Pulmonary artery endothelial cell (primary cell): Measurements from ENCODE around the gene ELAVL4. TPM values are rescaled to one million over a fixed set of nuclear protein-coding genes. Genes with fewer than 3 reads are reported as not detected.
"Not testable (repeated sequence)": the region's sequence is repeated elsewhere in the genome, so short reads cannot be mapped to it uniquely, and the experiment has no call there.

ENCODE experiments used
- DNase-seq: peaks from one replicate; pipeline ENCODE4 v3.0.0-alpha.2; 2011; ENCODE audit warnings: low read depth, low spot score
- total RNA-seq: library from RNA; depleted of rRNA; stranded (reverse); fragments of >200 nt; gene quantifications from 2 replicates; pipeline ENCODE4 v1.2.3, GENCODE V29; 2014

ELAVL4 gene
- total RNA-seq, 1 donor from 2014 or later = not detected

DNA sequence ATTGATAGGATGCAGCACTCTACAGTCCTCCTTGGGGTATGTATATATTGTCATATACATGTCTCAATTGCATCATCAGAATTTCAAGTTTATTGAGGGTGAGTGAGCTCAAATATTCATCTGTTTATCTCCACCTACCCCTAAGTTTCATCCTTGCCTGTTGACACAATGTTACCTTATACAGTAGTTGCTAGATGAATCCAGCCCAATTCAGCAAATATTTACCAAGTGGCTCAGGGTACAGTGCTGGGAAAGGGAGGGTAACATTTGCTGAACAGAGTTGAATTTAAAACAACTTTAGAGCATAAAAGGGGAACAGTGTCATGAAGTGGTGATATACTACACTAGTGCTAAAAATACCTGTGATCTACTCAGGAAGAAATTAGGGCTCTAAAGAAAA is 14.4 kb downstream of the ELAVL4 start:
- no peak for DNase-seq

DNA sequence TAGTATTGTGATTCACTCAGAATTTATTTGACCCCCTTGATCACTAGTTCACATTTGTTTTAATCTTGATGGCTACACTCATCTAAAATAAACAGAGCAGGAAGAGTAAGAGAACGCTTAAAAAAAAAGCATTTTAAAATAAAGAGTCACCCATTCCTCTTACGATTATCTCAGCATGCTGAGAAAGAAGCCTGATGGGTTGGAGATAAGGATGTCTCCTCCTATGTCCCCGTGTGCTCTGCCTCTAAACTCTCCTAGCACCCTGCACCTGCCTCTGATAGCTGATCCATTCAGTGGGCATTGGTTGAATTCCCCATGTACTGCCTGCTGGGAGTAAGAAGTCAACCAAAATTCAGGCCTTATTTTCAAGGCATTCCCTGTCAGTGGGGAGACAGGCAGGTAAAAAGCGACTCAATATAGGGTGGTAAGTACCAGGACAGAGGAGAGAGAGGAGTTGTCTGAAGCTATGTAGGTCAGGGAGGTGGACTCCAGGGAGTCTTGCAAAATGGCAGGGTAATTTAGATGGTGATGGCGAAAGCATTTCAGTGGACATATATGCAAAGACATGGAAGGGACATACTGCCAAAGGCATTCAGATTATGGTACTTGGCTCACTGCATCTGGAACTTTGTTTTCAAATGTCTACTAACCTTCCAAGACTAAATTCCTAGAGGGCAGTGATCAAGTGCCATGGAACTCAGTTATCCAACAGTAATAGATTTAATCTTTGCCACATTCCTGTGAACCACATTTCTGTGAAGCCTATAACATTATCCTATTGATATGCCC is 18.4 kb downstream of the ELAVL4 start:
- DNase-seq = no peak

DNA sequence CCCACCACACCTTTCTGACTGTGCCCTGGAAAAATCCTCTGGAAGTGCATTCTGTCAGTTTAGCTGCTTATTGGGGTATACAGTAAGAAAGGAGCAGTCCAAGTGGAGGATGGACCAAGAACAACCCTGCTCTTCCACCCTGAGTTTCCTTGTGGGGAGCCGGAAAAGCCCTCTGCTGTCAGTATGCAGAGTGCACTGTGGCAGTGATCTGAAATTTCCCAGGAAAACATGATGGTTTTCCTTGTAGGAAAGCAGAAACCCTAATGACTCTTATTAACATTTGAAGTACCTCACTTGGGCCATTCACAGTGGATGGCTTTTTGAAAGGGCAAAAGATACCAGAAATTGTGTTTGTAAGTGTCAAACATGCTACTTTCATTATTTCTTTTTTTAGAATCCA is 20.5 kb downstream of the ELAVL4 start:
- no peak for DNase-seq

DNA sequence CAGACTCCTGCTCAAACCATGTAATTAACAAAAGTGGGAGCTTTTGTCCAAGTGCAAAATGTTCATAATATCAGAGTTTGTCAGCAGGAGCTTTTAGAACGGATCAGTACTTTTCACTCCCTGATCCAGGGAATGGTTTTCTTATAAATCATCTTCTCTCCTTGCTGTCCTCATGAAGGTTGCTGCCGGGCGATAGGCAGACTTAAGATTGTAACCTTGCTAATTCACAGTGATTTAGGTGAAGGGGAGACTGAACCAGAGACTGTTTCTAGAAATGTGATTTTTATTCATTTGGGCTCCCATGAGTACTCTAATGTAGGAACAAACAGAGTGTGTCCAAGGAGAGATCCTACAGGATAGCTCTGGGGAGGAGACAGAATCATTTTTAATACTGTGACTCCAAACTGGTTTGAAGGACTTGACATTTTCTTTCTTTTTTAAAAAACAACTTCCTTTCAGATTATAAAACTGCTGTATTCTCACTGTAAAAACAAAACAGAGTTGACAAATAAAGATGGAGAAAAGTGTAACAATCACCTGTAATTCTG is 23.7 kb downstream of the ELAVL4 start:
- DNase-seq = no peak

DNA sequence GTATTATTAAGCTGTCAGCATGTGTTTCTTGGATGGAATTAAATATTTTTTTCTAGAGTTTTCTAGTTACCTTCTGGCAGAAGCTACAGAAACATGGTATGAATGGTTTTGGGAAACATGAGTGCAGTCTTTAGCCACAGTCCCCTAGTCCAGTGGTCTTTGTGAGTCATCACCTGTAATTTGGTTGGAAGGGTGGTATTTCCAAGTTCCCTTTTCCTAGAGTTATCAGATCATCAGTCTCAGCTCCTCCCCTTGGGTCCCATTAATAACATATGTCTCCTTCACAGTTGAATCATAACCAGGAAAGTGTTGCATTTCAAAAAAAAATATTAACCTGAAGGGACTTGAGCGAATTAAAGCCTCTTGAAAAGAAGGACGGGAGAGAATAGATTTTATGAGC is 27.0 kb downstream of the ELAVL4 start:
- DNase-seq = no peak

DNA sequence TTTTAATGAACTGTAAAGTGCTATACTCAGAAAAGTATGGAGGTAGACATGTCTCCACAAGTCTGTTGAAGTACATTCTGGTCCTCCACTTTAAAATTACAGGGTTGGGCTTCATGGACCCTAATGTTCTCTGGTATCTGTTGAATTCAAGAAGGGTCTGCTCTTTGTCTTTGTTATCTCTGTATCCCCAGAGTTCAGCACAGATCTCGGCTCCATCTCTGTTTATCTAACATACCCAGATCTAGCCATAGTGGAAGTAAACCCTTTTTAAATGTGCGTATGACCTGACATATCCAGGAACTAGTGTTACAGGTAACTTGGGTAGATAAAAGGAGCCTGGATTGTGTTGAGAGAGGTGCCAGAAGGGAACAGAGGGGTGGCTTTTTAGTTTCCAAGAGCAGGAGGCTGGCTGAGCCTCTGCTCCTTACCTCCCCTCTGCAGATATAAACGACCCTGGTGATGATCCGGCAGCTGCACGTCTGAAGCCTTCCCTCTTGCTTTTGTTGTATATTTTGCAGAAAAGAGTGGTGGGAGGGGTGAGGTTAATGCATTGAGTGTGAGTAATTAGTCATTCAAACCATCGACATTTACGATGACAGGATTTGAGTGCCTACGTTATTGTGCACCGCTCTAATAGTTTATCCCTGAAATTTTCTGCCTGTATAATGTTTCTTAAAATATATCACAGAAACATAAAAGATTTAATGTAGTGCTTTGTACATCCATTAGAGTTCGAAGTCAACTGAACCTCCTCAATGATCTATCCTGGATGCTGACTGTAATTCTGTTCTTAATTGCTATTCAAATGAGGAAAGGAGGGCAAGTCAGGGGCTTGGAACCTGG is 30.8 kb downstream of the ELAVL4 start:
- no peak for DNase-seq

DNA sequence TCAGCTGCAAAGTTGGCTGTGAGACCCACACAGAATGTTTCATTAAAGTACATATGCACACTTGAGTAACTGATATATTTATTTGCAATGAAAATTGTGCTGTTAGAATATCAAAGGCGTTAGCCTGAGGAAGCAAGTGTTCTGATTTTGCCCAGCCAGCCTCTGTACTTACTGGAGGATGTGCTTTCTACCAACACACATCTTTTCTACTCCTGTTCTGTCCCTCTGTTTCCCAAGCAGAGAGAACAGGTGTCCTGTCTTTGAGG is 31.4 kb downstream of the ELAVL4 start:
- no peak for DNase-seq

DNA sequence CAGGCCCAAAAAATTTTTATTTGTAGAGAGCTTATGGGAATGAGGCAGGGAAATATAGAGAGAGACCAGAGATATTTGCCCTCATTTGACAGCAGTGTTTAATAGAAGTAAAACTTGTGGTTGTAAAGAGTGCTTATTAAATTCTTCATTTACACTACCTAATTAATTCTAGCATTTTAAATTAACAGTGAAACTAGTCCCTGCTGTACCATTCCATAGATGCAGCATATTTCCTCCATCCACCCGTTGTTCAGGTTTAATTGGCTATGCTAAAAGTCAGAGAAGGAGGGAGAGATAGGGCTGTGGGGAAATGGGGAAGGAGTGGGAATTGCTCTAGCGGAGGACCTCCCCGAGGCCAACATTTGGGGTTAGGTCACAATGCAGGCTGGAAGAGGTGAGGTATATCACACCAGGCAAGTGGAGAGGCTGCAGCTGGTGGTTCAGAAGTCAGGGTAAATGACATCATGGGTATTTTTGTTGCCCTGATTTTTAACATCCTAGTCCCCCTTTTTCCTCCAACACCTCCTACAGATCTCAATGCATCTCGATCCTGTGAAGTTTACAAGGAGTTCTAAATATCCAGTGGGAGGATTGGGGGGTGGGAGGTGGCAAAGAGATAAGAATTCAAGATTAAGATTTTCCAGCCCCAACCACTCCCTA is 38.6 kb downstream of the ELAVL4 start:
- DNase-seq = no peak

DNA sequence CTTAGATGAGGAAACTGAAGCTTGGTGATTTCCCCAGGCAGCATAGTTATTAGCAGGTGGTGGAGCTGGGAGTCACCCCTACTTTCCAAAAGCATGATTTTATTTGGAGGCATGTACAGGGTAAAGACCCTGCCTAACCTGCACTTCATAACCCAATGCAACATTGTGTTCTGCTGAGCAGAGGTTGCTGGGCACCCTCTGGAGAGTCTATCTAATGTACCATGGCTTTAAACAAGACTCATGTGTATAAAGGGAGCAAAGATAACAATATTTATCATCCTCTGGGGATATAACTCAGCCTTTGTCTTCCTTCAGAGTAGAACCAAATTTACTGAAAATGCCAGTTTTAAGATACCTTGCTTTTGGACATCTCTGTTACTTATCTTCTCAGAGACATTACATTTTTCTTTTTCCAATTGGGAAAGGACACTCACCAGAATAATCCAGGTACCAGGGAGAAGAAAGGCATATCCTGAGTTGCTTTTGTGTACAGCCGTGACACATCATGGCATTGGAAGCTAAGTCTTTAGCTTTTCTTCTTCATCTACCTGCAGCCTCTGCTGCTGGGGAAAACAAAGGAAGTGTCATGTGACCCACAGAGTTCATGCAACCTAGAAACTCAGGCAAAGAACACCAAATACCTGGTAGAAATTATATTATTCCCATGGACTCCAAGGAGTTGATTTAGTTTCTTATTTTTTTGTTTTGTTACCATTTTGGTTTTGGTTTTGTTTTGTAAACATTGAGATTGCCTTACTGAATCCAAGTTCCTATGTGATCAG is 39.6 kb downstream of the ELAVL4 start:
- no peak for DNase-seq

DNA sequence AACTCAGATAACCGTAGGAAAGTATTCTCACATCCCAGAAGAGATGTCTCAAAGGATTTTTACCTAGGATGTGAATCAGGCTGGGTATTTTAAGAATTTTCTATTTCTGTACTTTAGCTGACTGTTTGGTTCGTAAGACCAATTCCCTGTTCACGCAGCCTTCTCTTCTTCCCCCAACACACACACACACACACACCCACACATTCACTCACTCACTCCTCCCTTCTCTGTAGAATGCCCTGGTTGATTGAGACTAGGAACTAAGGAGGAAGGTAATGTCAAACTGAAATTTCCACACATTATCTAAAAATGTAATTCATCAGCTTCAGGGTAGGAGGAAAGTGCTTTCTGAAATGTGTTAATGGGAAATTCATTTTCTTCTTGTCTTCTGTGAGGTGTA is 43.5 kb downstream of the ELAVL4 start:
- DNase-seq = no peak

DNA sequence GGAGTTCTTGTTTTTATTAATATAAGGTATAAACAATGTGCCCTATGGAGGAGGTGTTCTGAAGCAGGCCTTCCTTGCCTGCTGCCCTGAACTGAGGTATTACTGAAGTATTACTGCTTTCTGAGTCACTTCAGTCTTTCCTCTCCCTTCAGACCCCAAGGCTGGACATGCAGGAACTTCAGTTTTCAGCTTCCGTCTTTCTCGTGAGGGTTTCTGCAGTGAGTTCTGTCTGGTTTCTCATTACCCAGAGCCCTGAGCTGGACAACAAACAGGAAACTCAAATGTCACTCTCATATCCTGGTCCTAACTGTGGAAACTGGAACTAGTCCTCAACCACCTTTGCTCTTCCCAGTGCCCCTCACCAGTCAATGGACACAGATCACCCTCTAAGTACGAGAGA is 46.8 kb downstream of the ELAVL4 start:
- DNase-seq = no peak

DNA sequence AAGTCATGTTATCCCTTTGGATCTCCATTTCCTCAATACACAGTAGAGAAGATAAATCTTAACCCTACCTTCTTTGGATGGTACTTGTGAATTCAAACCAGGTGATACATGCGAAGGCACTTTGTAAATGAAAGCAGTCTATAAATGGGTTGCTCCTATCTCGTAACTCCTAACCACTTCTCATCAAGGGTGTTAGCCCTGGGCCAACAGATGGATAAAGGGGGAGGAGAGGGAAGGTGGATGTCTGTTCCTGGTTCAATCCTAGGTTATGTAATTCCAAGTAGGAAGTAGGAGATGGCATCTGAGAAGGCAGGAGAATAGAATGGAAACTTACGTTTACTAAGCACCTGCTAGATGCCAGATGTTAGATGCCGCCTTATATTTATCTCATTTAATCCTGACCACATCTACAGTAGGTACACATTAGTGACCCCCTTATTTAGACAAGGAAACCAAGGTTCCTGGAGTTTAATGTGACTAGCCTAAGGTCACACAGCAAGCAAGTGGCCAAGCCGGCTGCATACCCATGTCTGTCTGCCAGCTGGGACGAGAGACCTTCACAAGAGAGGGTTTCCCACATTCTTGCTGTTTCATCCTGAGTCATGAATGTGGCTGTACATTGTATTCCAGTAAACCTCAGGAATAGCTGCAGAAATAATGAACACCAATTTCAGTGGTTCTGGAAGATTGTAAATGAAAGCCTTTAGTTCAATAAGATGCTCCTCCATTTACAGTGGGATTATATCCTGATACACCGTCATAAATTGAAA is 47.7 kb downstream of the ELAVL4 start:
- no peak for DNase-seq

DNA sequence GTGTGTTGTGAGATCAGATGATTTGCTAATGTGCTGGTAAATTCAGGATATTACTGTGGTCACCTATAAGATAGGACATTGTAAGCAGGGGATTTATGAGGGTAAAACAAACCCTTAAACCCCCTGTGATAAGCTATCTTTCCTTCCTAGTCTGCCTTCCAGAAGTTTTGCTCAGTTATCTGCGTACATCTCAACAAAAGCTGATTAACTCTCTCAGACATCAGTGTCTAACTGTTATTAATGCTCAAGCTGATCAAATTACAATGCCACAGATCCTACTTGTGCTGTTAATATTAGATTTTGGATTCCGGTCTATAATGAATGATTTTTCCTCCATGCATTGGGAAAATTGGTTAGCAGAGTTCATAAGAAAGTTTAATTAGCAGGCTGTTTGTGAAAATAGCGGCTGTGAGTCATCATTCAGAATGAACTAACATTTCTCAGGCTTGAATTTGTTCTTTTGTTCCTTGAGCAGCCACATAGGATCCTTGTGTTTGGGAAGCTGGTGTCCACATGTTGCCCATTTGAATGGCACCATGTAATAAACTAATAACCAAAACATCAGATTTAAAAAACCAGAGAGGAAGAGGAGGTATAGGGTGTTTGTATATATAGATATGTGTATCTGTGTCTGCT is 48.7 kb downstream of the ELAVL4 start:
- no peak for DNase-seq

DNA sequence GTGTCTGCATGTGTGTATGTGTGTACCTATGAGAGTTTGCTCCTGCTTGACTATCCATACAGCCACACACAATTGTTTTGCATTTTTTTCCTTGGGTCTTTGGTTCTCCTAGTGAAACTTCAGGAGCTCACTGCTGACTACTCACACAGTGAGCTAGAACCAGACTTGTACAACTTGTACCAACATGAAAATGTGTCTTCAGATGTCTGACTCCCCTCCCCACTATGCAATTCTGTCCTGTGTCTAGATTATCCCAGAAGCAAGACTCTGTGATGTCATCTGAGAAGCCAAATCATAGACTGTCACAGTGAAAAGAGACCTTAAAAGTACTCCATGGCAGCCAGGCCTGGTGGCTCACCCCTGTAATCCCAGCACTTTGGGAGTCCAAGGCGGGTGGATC is 49.7 kb downstream of the ELAVL4 start:
- no peak for DNase-seq

DNA sequence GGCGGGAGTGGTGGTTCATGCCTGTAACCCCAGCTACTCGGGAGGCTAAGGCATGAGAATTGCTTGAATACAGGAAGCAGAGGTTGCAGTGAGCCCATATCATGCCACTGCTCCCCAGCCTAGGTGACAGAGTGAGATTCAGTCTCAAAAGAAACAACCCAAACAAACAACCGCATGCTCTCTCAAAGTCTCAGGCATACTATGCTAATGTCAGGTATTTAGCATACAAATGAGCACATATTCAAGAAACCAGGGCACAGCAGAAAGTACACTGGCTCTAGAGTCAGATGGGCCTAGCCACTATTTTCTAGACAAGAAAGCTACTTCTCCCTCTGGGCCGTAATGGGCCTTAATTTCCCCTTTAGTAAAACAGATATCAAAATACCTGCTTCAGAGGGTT is 55.0 kb downstream of the ELAVL4 start:
- no peak for DNase-seq

DNA sequence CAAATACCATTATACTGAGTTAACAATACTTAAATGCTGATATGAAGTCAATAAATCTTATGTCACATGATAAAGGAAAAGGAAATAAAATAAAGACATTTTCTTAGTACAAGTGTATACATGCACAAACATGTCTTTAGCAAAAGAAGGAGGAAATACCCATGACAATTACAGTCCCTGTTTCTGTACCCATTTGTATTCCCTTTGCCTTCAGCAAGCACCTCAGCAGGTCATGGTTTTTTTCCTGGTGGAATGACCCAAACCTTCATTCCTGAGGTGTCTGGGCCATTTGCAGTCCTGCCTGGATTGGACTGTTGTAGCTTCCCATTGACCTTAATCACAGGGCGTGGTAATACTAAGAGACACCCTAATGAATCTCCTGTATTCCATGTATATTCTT is 57.6 kb downstream of the ELAVL4 start:
- not testable (repeated sequence) for DNase-seq

DNA sequence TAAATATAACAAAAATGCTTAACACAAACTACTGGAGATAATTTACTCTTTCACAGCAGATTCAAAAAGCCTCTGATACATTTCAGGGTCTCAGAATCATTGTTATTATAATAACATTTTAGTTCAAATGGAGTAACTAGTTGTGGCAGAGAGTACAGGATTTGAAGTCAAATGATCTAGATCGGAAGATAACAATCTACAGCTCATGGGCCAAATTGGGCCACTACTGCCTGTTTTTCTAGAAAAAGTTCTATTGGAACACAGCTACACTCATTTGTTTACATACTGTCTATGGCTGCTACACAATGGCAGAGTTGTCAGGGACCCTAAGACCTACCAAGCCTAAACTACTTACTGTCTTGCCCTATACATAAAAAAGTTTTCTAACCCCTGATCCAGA is 63.6 kb downstream of the ELAVL4 start:
- no peak for DNase-seq

DNA sequence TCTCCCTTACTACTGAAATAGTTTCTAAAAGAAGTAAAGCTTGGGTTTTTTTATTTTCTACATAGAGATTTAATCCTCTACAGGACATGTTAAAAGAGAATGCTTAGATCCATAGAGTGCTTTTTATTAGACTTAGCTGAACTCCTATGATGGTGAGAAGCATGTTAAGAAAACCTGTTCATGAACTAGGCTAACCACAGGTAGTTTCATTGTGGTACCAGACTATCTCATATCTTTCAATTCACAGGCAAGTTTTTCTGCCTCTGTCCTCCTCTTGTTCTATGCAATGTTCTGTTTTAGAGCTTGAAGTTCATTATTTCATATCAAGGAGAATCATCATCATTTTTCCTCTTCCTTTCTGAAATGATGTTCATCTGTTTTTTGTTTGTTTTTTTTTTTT is 65.4 kb downstream of the ELAVL4 start:
- no peak for DNase-seq

DNA sequence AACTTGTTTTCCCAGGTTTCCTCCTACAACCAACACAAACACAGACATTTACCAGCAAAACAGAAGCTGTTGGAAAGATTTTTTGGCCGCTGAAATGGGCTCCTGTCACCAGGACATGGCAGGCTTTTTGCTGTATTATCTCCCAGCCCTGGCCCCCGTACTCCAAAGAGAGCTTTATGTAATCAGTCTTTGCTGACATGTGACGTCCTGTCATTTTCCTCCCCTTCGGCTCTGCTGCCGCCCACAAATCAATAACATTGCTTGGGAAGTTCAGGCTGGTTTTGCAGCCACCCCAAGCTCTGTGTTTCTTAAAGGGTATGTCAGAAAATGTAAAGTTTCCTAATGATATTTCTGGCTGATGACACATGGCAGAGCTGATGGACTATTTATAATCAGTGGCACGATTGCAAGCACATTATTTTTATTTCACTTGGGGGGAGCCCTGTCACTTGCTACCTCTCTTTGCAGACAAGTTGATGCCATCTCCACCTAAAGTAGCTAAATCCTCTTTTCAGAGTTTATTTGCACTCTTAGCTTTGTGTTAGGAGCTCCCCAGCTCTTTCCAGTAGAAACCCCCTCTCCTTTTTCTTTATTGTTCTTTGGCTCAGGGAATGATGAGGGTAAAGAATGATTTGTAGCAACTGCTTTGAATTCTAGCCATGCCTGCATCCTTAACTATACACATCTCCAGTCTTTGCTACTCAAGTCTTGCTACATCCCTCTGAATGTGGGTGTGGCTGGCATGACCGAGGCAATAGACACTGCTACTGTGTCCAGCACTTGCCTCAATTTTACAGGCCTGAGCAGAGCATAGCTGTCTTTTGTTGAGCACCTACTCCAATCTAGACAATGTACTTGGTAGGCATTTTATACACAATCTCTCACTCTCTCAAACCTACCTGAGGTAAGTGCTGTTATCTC is 67.3 kb downstream of the ELAVL4 start:
- no peak for DNase-seq
